WERI-Rb-1 (cell line): ENCODE results near the gene TDRD7.

Experiments used
- DNase-seq: peaks from one replicate; pipeline ENCODE4 v3.0.0-alpha.2; 2020
- H3K27ac ChIP-seq: fragments of 250-450 bp; sonication (Bioruptor Pico); 2 replicates; pipeline ENCODE4 v1.5.1; 2020; ENCODE audit warnings: mild to moderate bottlenecking, moderate library complexity
- H3K27me3 ChIP-seq: fragments of 250-450 bp; sonication (Bioruptor Pico); 2 replicates; pipeline ENCODE4 v1.5.1; 2021; ENCODE audit warnings: mild to moderate bottlenecking, low read depth, moderate library complexity; ENCODE audit not compliant: insufficient read depth, severe bottlenecking
- H3K36me3 ChIP-seq: fragments of 250-450 bp; sonication (Bioruptor Pico); 2 replicates; pipeline ENCODE4 v1.5.1; 2020; ENCODE audit warnings: mild to moderate bottlenecking, moderate library complexity
- H3K4me3 ChIP-seq: 2 replicates; pipeline ENCODE4 v1.5.1; 2011; ENCODE audit warnings: low read depth, mild to moderate bottlenecking, control low read depth, low read length
- H3K9me3 ChIP-seq: fragments of 250-450 bp; sonication (Bioruptor Pico); 2 replicates; pipeline ENCODE4 v1.5.1; 2021; ENCODE audit warnings: mild to moderate bottlenecking, moderate library complexity; ENCODE audit not compliant: severe bottlenecking
- CTCF ChIP-seq: IDR thresholded peaks from 2 replicates; pipeline ENCODE4 v1.5.1; 2011; ENCODE audit warnings: low read depth, mild to moderate bottlenecking, control low read depth, inconsistent platforms, low read length

The TDRD7 gene

GRCh38 chr9:97512966-97513560, 101.2 kb downstream of the TDRD7 start:
- TF ChIP-seq CTCF, result no peak
- Histone ChIP-seq H3K9me3 (no peaks in the 10 kb centered on the region), H3K27ac (no peak overlapping the region), H3K36me3 (no peaks in the 10 kb centered on the region), H3K4me3 (no peak overlapping the region), H3K27me3 (no peaks in the 10 kb centered on the region)
- no peak for DNase-seq

GRCh38 chr9:97514531-97514930, 102.6 kb downstream of the TDRD7 start:
- Histone ChIP-seq H3K27me3 (no peaks in the 10 kb centered on the region), H3K9me3 (no peaks in the 10 kb centered on the region), H3K4me3 (no peak overlapping the region), H3K36me3 (no peaks in the 10 kb centered on the region), H3K27ac (no peak overlapping the region)
- no peak for TF ChIP-seq CTCF
- DNase-seq, result no peak

- Histone ChIP-seq H3K9me3 (no peaks in the 10 kb centered on the region), H3K4me3 (no peak overlapping the region), H3K36me3 (no peaks in the 10 kb centered on the region), H3K27ac (no peak overlapping the region), H3K27me3 (no peaks in the 10 kb centered on the region)
- TF ChIP-seq CTCF, result no peak
- DNase-seq, result no peak
These were observed 103.8 kb downstream of the TDRD7 start for GRCh38 chr9:97515662-97516061.

GRCh38 chr9:97516111-97516510, 104.2 kb downstream of the TDRD7 start:
- Histone ChIP-seq H3K9me3 (no peaks in the 10 kb centered on the region), H3K27me3 (no peaks in the 10 kb centered on the region), H3K36me3 (no peaks in the 10 kb centered on the region), H3K4me3 (no peak overlapping the region), H3K27ac (no peak overlapping the region)
- DNase-seq, result no peak
- no peak for TF ChIP-seq CTCF

GRCh38 chr9:97517331-97518089, 105.6 kb downstream of the TDRD7 start:
- H3K36me3 ChIP-seq, result no peaks in the 10 kb centered on the region
- H3K9me3 ChIP-seq, result no peaks in the 10 kb centered on the region
- no peak overlapping the region for H3K4me3 ChIP-seq
- no peak for TF ChIP-seq CTCF
- DNase-seq, result no peak
- no peak overlapping the region for H3K27ac ChIP-seq
- H3K27me3 ChIP-seq, result no peaks in the 10 kb centered on the region
